DOHH2 (cell line): ENCODE data around the gene CADPS.
A peak's percentile ranks its signal among the peaks of the same experiment; 100 is the strongest.

Experiments used
- H3F3A ChIP-seq: fragments of 200-600 bp; sonication (generic), shearing (Covaris generic); 2 replicates; pipeline ENCODE4 v1.6.0; 2016; ENCODE audit warnings: antibody characterized with exemption, mild to moderate bottlenecking; ENCODE audit not compliant: control insufficient read depth, insufficient read depth
- H3K27ac ChIP-seq: fragments of 200-600 bp; sonication (generic); 2 replicates; pipeline ENCODE4 v1.5.1; 2014; ENCODE audit warnings: low read depth, mild to moderate bottlenecking, low read length, moderate library complexity
- H3K27me3 ChIP-seq: fragments of 200-600 bp; sonication (generic); 2 replicates; pipeline ENCODE4 v1.6.1; 2014; ENCODE audit warnings: mild to moderate bottlenecking, low read length, mixed read lengths; ENCODE audit not compliant: control insufficient read depth
- H3K36me3 ChIP-seq: fragments of 200-600 bp; sonication (generic); 2 replicates; pipeline ENCODE4 v1.6.1; 2014; ENCODE audit warnings: mild to moderate bottlenecking, low read length, moderate library complexity, mixed read lengths; ENCODE audit not compliant: control insufficient read depth
- H3K4me1 ChIP-seq: fragments of 200-600 bp; sonication (generic); 2 replicates; pipeline ENCODE4 v1.6.1; 2014; ENCODE audit warnings: mild to moderate bottlenecking, low read length, mixed read lengths; ENCODE audit not compliant: control insufficient read depth
- H3K4me2 ChIP-seq: fragments of 200-600 bp; sonication (generic); 2 replicates; pipeline ENCODE4 v1.6.0; 2014; ENCODE audit warnings: mild to moderate bottlenecking, low read length, moderate library complexity
- H3K4me3 ChIP-seq: fragments of 200-600 bp; sonication (generic); 2 replicates; pipeline ENCODE4 v1.5.1; 2014; ENCODE audit warnings: mild to moderate bottlenecking, low read length, mixed read lengths
- H3K79me2 ChIP-seq: fragments of 200-600 bp; sonication (generic); 2 replicates; pipeline ENCODE4 v1.6.1; 2014; ENCODE audit warnings: mild to moderate bottlenecking, low read length, mixed read lengths; ENCODE audit not compliant: control insufficient read depth
- H3K9me2 ChIP-seq: fragments of 200-600 bp; sonication (generic); replicated peaks from 2 replicates; pipeline ENCODE4 v1.6.1; 2014; ENCODE audit warnings: mild to moderate bottlenecking, low read length, mixed read lengths; ENCODE audit not compliant: control insufficient read depth
- H3K9me3 ChIP-seq: fragments of 200-600 bp; sonication (generic); 2 replicates; pipeline ENCODE4 v1.6.1; 2014; ENCODE audit warnings: antibody characterized with exemption, low read length, mixed read lengths; ENCODE audit not compliant: control insufficient read depth, insufficient read depth
- H4K20me1 ChIP-seq: fragments of 200-600 bp; sonication (generic); 2 replicates; pipeline ENCODE4 v1.6.0; 2014; ENCODE audit warnings: low read depth, mild to moderate bottlenecking, antibody characterized with exemption, low read length, moderate library complexity; ENCODE audit not compliant: control insufficient read depth, insufficient read depth
- EZH2phosphoT487 ChIP-seq: fragments of 200-600 bp; sonication (generic); IDR thresholded peaks from 2 replicates; pipeline ENCODE4 v1.6.1; 2017; ENCODE audit warnings: borderline replicate concordance, mild to moderate bottlenecking, antibody characterized with exemption, low read length, moderate library complexity, mixed read lengths
- TF ChIP-seq, protein P1 (sequence below): fragments of 200-600 bp; sonication (generic); IDR thresholded peaks from one replicate; pipeline ENCODE4 v1.5.1; 2014; ENCODE audit warnings: antibody characterized with exemption, mild to moderate bottlenecking, low read depth, low read length; ENCODE audit not compliant: poor library complexity, severe bottlenecking

The CADPS gene

DNA sequence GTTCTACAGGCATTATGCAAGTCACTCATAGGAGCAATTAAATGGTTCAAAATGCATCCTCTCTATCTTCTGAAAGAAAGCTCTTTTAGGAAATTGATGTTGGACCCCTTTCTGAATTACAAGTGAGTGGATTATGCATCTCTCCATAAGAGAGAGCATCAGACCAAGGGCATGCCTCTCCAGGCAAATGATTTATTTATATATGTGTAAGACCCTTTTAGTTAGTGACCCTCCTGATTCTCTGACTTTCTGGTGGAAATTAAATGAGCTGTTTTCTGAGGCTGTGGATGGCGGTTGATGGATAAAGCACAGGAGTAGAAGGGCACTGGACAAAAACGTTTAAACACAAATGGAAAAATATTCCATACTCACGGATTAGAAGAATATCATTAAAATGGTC lies 62.6 kb downstream of the CADPS start:
- no peaks in the 10 kb centered on the region for H3K27me3 ChIP-seq
- peak overlapping the region; percentile 79 for H3K4me2 ChIP-seq
- peaks cover 17% of the 10 kb centered on the region; the same call in 1 of the 2 replicates for H3K36me3 ChIP-seq
- no peaks in the 10 kb centered on the region for H4K20me1 ChIP-seq
- peaks cover 91% of the 10 kb centered on the region for H3K79me2 ChIP-seq
- peaks cover 100% of the 10 kb centered on the region for H3K4me1 ChIP-seq
- H3K4me3 ChIP-seq = peak overlapping the region; percentile 22; the same call in 1 of the 2 replicates
- no peak for TF ChIP-seq EZH2phosphoT487
- TF ChIP-seq, protein P1, sequence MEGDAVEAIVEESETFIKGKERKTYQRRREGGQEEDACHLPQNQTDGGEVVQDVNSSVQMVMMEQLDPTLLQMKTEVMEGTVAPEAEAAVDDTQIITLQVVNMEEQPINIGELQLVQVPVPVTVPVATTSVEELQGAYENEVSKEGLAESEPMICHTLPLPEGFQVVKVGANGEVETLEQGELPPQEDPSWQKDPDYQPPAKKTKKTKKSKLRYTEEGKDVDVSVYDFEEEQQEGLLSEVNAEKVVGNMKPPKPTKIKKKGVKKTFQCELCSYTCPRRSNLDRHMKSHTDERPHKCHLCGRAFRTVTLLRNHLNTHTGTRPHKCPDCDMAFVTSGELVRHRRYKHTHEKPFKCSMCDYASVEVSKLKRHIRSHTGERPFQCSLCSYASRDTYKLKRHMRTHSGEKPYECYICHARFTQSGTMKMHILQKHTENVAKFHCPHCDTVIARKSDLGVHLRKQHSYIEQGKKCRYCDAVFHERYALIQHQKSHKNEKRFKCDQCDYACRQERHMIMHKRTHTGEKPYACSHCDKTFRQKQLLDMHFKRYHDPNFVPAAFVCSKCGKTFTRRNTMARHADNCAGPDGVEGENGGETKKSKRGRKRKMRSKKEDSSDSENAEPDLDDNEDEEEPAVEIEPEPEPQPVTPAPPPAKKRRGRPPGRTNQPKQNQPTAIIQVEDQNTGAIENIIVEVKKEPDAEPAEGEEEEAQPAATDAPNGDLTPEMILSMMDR = no peak
- H3K27ac ChIP-seq = peak overlapping the region; percentile 98
- no peaks in the 10 kb centered on the region for H3K9me3 ChIP-seq
- no peaks in the 10 kb centered on the region for H3K9me2 ChIP-seq
- H3F3A ChIP-seq = peaks cover 44% of the 10 kb centered on the region

DNA sequence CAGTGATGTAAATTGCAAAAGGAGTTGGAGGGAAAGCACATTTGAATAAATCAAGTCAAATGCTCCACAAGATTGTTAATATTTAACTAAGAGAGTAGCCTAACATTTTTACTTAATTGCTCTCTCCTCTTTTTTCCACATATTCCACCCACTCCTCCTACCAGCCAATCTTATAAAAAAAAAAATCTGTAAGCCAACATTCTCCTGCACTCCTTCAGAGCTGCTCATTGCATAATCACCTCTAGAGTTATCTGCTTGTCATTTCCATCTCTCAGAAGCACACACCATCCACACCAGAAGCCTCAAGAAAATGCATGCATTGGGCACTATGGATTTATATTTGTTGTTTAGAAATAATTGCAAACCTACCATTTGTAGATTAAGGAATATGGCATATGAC lies 64.1 kb downstream of the CADPS start:
- H3K4me1 ChIP-seq = peaks cover 100% of the 10 kb centered on the region
- peak overlapping the region; percentile 79 for H3K4me2 ChIP-seq
- H3K79me2 ChIP-seq = peaks cover 99% of the 10 kb centered on the region
- H3K9me2 ChIP-seq = no peaks in the 10 kb centered on the region
- H3K4me3 ChIP-seq = peak overlapping the region; percentile 47
- H3K27me3 ChIP-seq = no peaks in the 10 kb centered on the region
- H3K9me3 ChIP-seq = no peaks in the 10 kb centered on the region
- TF ChIP-seq, protein P1 = no peak
- no peak for TF ChIP-seq EZH2phosphoT487
- H3K27ac ChIP-seq = peak overlapping the region; percentile 98
- H3F3A ChIP-seq = peaks cover 32% of the 10 kb centered on the region
- H4K20me1 ChIP-seq = no peaks in the 10 kb centered on the region
- H3K36me3 ChIP-seq = peaks cover 17% of the 10 kb centered on the region; the same call in 1 of the 2 replicates

DNA sequence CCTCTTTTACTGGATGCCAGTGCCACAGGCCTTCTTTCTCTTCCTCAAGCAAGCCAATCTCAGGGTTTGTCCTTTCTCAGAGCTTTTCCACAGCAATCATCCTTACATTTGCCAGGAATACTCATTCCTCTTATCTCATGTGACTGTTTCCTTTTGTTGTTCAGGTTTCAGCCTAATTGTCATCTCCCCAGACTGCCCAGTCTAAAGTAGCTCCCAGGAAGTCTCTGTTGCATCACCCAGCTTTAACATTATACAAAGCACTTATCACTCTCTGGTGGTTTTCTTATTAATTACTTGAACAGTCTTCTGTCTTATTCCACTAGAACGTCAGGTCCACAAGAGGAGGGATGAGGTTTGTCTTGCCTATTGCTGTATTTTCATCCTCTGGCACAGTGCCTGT lies 65.8 kb downstream of the CADPS start:
- H3K27me3 ChIP-seq = no peaks in the 10 kb centered on the region
- peaks cover 17% of the 10 kb centered on the region; the same call in 1 of the 2 replicates for H3K36me3 ChIP-seq
- TF ChIP-seq EZH2phosphoT487 = no peak
- TF ChIP-seq, protein P1 = no peak
- no peaks in the 10 kb centered on the region for H3K9me2 ChIP-seq
- H3K4me2 ChIP-seq = peak overlapping the region; percentile 54
- H3K4me1 ChIP-seq = peaks cover 100% of the 10 kb centered on the region
- H3K27ac ChIP-seq = peak overlapping the region; percentile 98
- H3K9me3 ChIP-seq = no peaks in the 10 kb centered on the region
- H3F3A ChIP-seq = peaks cover 29% of the 10 kb centered on the region
- peaks cover 100% of the 10 kb centered on the region for H3K79me2 ChIP-seq
- peak overlapping the region; percentile 31 for H3K4me3 ChIP-seq
- no peaks in the 10 kb centered on the region for H4K20me1 ChIP-seq
